GM12865 (cell line): ENCODE data around the gene MEGF11.

Experiments used
- DNase-seq: peaks from one replicate; pipeline ENCODE4 v3.0.0; 2010; ENCODE audit warnings: low read depth
- H3K4me3 ChIP-seq: 2 replicates; pipeline ENCODE4 v1.5.1; 2011; ENCODE audit warnings: mild to moderate bottlenecking, low read depth, low read length, control low read depth
- CTCF ChIP-seq: IDR thresholded peaks from 2 replicates; pipeline ENCODE4 v1.5.1; 2011; ENCODE audit warnings: low read length, control low read depth, low read depth, inconsistent platforms; ENCODE audit not compliant: insufficient read depth; ENCODE audit errors: missing control alignments

MEGF11 gene

GRCh38 chr15:66155065-66155464 lies 98.5 kb downstream of the MEGF11 start:
- DNase-seq, result no peak
- H3K4me3 ChIP-seq, result no peak overlapping the region
- TF ChIP-seq CTCF, result no peak

GRCh38 chr15:66154581-66154980 lies 99.0 kb downstream of the MEGF11 start:
- TF ChIP-seq CTCF, result no peak
- DNase-seq, result no peak
- H3K4me3 ChIP-seq, result no peak overlapping the region

- DNase-seq, result peak; percentile 86
- TF ChIP-seq CTCF, result no peak
- H3K4me3 ChIP-seq, result no peak overlapping the region
These were observed 99.8 kb downstream of the MEGF11 start for GRCh38 chr15:66153549-66154415.

- H3K4me3 ChIP-seq, result no peak overlapping the region
- no peak for TF ChIP-seq CTCF
These were observed 100.9 kb downstream of the MEGF11 start for GRCh38 chr15:66152650-66153049.

GRCh38 chr15:66151809-66152208 lies 101.7 kb downstream of the MEGF11 start:
- no peak for TF ChIP-seq CTCF
- H3K4me3 ChIP-seq, result no peak overlapping the region
- no peak for DNase-seq

More at GRCh38 chr15:66152650-66153049, 100.9 kb downstream of the MEGF11 start:
- no peak for DNase-seq

- no peak overlapping the region for H3K4me3 ChIP-seq
- no peak for DNase-seq
- no peak for TF ChIP-seq CTCF
These were observed 103.7 kb downstream of the MEGF11 start for GRCh38 chr15:66149871-66150270.

GRCh38 chr15:66148187-66148586 lies 105.4 kb downstream of the MEGF11 start:
- TF ChIP-seq CTCF, result no peak

More at GRCh38 chr15:66148187-66148586, 105.4 kb downstream of the MEGF11 start:
- DNase-seq, result no peak
- no peak overlapping the region for H3K4me3 ChIP-seq
